ENCODE results near the gene VSIG2.
A peak's percentile ranks its signal among the peaks of the same experiment; 100 is the strongest.

VSIG2 gene

DNA sequence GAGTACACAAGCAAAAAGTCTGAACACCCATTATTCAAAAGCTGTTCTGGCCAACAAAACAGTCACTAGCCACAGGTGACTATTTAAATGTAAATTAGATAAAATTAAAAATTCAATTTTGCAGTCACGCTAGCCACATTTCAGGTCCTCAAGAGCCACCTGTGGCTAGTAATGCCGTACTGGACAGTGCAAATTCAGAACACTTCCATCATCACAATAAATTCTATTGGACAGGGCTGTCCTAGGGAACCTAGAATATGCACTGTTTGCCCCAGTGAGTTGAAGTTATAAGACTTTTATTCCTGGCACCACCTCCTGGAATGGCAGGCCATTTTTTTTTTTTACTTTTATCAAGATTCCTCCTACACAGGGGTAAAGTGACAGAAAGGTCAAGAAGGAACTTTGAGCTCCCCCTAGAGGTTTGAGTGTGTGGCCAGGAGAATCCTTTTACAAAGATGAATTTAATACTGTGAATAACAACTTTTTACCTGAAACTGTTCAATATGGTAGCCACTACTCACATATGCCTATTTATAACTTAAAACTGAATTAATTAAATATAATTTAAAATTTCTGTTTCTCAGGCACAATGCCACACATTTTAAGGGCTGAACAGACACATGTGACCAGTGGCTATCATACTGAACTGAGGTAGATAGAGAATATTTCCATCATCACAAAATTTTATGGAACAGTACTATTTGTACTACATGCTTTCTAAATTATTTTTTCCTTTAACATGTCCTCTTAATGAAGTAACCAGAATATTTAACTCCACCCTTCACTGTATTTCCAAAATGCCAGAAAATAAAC lies 41.6 kb upstream of the VSIG2 start:
- TF ChIP-seq, protein P1, sequence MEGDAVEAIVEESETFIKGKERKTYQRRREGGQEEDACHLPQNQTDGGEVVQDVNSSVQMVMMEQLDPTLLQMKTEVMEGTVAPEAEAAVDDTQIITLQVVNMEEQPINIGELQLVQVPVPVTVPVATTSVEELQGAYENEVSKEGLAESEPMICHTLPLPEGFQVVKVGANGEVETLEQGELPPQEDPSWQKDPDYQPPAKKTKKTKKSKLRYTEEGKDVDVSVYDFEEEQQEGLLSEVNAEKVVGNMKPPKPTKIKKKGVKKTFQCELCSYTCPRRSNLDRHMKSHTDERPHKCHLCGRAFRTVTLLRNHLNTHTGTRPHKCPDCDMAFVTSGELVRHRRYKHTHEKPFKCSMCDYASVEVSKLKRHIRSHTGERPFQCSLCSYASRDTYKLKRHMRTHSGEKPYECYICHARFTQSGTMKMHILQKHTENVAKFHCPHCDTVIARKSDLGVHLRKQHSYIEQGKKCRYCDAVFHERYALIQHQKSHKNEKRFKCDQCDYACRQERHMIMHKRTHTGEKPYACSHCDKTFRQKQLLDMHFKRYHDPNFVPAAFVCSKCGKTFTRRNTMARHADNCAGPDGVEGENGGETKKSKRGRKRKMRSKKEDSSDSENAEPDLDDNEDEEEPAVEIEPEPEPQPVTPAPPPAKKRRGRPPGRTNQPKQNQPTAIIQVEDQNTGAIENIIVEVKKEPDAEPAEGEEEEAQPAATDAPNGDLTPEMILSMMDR (conservative IDR thresholded peaks at IDR 0.05; ENCODE audit: low read depth, low read length) = peak; percentile 74
- H3K4me3 ChIP-seq (ENCODE audit: low read depth, low read length) = no peak overlapping the region
- peak; percentile 71 for DNase-seq (ENCODE audit: low read depth)

DNA sequence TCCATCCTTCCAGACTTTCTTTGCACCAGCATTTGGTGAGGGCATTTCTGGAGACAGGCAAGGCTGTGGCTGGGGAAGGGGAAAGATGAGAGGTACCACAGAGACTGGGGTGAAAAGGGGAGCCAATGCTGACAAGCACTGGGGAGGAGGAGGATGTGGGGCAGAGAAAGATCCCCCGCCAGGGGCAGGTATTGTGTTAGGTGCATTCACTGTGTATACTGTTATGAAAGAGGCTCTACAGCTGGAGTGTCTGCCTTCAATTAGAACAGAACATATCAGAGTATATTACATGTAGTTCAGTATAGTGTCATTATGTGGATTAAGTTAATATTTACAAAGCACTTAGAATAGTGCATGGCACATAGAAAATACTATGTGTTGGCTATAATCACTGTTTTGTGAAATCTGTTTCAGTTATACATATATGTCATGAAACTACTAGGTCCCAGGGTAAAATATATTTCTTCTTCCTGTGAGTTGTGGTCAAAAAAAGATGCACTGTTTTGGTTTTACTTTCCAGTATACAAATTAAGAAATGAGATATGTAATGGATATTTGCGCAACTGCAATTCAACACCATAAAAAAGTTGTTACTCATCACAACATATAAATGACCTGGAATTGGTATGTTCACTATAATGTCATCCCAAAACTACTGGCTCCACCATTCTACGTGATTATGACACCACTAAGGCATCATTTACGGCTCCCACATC lies 39.7 kb upstream of the VSIG2 start:
- DNase-seq (ENCODE audit: low read depth) = peak; percentile 23
- H3K4me3 ChIP-seq (ENCODE audit: low read depth, low read length) = no peak overlapping the region
- TF ChIP-seq, protein P1 (conservative IDR thresholded peaks at IDR 0.05; ENCODE audit: low read depth, low read length) = no peak

DNA sequence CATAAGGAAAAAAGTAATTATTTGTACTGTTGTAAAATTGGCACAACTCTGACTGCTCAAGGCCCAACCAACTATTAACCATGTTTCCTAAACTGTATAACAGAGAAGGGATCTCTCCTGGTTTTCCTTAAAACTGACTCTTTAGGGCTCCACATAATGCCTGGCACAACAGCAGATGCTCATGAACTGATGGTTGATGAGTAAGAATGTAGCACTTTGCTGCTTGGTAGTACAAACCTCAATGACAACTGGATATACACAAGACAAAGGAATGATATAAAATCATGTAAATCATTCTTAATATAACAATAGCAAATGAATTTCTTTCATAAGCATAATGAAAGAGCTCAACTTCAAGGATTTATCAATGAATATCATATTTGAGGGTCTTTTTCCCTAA lies 36.5 kb upstream of the VSIG2 start:
- DNase-seq (ENCODE audit: low read depth) = peak; percentile 13
- TF ChIP-seq, protein P1 (conservative IDR thresholded peaks at IDR 0.05; ENCODE audit: low read depth, low read length) = no peak
- no peak overlapping the region for H3K4me3 ChIP-seq (ENCODE audit: low read depth, low read length)

DNA sequence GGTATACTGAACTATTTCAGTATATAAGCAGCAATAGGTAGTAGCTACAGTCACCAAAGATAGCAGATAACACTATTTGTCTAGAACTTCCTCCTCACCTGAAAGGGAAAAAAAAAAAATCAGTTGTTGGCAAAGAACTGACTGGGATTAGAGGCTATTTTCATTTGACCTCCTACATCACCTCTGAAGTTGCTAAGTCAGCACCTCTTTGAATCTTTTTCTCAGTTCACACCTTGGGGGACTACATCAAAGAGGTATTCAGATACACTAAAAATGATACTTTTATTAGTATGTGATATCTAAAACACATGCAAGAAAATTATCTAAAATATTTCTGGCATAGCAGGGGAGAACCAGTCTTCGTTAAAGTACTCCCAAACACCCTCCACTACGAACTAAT lies 32.0 kb upstream of the VSIG2 start:
- TF ChIP-seq, protein P1 (conservative IDR thresholded peaks at IDR 0.05; ENCODE audit: low read depth, low read length) = no peak
- H3K4me3 ChIP-seq (ENCODE audit: low read depth, low read length) = no peak overlapping the region
- no peak for DNase-seq (ENCODE audit: low read depth)

DNA sequence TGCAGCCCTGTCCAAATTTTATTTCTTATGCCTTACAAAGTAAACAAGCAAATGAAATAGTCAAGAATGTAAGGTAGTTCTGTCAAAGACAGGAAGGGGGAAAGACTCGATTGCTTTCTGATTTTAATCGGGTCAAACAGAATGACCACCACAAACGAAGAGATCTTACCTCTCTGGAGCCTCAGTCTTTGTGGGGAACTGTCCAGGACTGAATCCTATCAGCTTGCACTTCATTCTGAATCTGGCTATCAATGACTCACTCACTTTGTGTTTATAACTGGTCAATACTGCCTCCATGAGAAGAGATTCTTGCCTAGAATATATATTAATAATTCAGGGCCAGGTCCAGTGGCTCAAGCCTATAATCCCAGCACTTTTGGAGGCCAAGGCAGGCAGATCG lies 30.9 kb upstream of the VSIG2 start:
- H3K4me3 ChIP-seq (ENCODE audit: low read depth, low read length) = no peak overlapping the region
- no peak for DNase-seq (ENCODE audit: low read depth)
- TF ChIP-seq, protein P1 (conservative IDR thresholded peaks at IDR 0.05; ENCODE audit: low read depth, low read length) = no peak

DNA sequence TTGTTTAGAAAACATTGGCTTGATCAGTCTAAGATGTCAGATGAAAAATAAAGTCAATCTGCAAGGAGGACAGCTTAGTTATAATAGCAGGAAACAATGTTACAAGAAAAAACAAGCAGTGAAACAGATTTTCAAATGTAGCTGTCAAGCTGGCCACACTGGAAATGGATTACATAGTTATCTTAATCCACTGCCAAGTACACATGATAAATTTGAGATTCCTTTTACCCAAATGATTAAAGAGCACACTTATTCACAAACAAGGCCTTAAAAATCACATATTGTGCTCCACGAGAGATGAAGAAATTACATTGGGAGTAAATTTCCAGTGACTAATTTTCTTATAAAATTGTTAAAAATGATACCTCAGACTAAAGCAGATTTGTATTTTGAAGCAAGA lies 27.5 kb upstream of the VSIG2 start:
- TF ChIP-seq, protein P1 (conservative IDR thresholded peaks at IDR 0.05; ENCODE audit: low read depth, low read length) = no peak
- no peak overlapping the region for H3K4me3 ChIP-seq (ENCODE audit: low read depth, low read length)
- DNase-seq (ENCODE audit: low read depth) = no peak
